K562 (cell line): ENCODE results near the gene TRMT2A. TPM values are rescaled to one million over a fixed set of nuclear protein-coding genes. Genes with fewer than 3 reads are reported as not detected.

Source experiments
- CAMTA2 ChIP-seq: fragments of 250-450 bp; sonication (Bioruptor Pico); conservative IDR thresholded peaks from 2 replicates; pipeline ENCODE4 v1.5.1; 2022
- CTBP1 ChIP-seq: fragments of 450-650 bp; IDR thresholded peaks from 2 replicates; pipeline ENCODE4 v1.6.1; 2016; ENCODE audit warnings: borderline replicate concordance
- GABPB2 ChIP-seq: fragments of 250-450 bp; sonication (Bioruptor Pico); conservative IDR thresholded peaks from 2 replicates; pipeline ENCODE4 v1.5.1; 2021; ENCODE audit warnings: mild to moderate bottlenecking
- GTF2F1 ChIP-seq: IDR thresholded peaks from 2 replicates; pipeline ENCODE4 v1.6.1; 2011; ENCODE audit warnings: low read depth, low read length, improper control_type of control experiment
- IRF1 ChIP-seq: sonication (generic); formaldehyde crosslinking; IDR thresholded peaks from 2 replicates; pipeline ENCODE4 v1.8.0; 2022; ENCODE audit warnings: missing genetic modification reagents, mild to moderate bottlenecking, borderline replicate concordance
- IRF2 ChIP-seq: sonication (generic); formaldehyde crosslinking; IDR thresholded peaks from 2 replicates; pipeline ENCODE4 v1.8.1; 2022; ENCODE audit warnings: mild to moderate bottlenecking, missing genetic modification reagents
- KDM1A ChIP-seq, 2 experiments: fragments of 450-650 bp; IDR thresholded peaks; 2 replicates each; pipeline ENCODE4 v1.6.1; 2016; ENCODE audit warnings: mild to moderate bottlenecking in 2 of 2
- MYC ChIP-seq, 2 experiments: fragments of 250-450 bp in 1 of 2; sonication (Bioruptor Pico) in 1 of 2; IDR thresholded peaks; 2 replicates each; pipeline versions ENCODE4 v1.5.1 to v1.6.1; 2012 to 2021; ENCODE audit warnings: low read depth in 2 of 2, borderline replicate concordance in 1 of 2, improper control_type of control experiment in 1 of 2, low read length in 1 of 2, mild to moderate bottlenecking in 1 of 2, moderate library complexity in 1 of 2
- RNF219 ChIP-seq: fragments of 250-450 bp; sonication (Bioruptor Pico); IDR thresholded peaks from 2 replicates; pipeline ENCODE4 v1.5.0; 2022; ENCODE audit warnings: mild to moderate bottlenecking
- STAT5A ChIP-seq: IDR thresholded peaks from 2 replicates; pipeline ENCODE4 v1.6.1; 2012; ENCODE audit warnings: low read length, inconsistent platforms, borderline replicate concordance
- TSHZ1 ChIP-seq: fragments of 250-450 bp; sonication (Bioruptor Pico); IDR thresholded peaks from 2 replicates; pipeline ENCODE4 v1.4.0; 2020; ENCODE audit warnings: mild to moderate bottlenecking, moderate library complexity
- ZFP36 ChIP-seq: fragments of 150-350 bp; IDR thresholded peaks from 2 replicates; pipeline ENCODE4 v1.6.1; 2018; ENCODE audit warnings: low read length, low read depth; ENCODE audit not compliant: partially characterized antibody
- ZHX1 ChIP-seq: fragments of 150-350 bp; conservative IDR thresholded peaks from 2 replicates; pipeline ENCODE4 v1.6.1; 2014; ENCODE audit warnings: low read length
- ZNF384 ChIP-seq: IDR thresholded peaks from 2 replicates; pipeline ENCODE4 v1.6.1; 2012; ENCODE audit warnings: low read depth, low read length, improper control_type of control experiment
- ZNF696 ChIP-seq: fragments of 250-450 bp; sonication (Bioruptor Pico); conservative IDR thresholded peaks from 2 replicates; pipeline ENCODE4 v1.4.0; 2020; ENCODE audit warnings: mild to moderate bottlenecking, moderate library complexity
- polyA plus RNA-seq, 8 experiments: library from polyadenylated mRNA; depleted of rRNA in 4 of 8; stranded (reverse) in 5 of 8; unstranded in 3 of 8; fragments of >200 nt; fragmentation: Nextera tagmentation in 2 of 8; fragmentation: Illumina TruSeq in 1 of 8; extraction: Ambion mirVana in 2 of 8; extraction: Trizol in 1 of 8; gene quantifications; 2 replicates each; pipeline versions ENCODE4 v1.2.1 to v1.2.3, GENCODE V29; 2011 to 2014; ENCODE audit warnings: inconsistent platforms in 1 of 8, missing spikeins in 1 of 8
- total RNA-seq, 7 experiments: library from RNA; depleted of rRNA in 6 of 7; stranded (reverse); fragments of >200 nt in 6 of 7; fragmentation: Illumina TruSeq in 2 of 7; extraction: Trizol in 2 of 7; gene quantifications; 2 replicates each; pipeline versions ENCODE4 v1.2.1 to v1.2.3, GENCODE V29; 2011 to 2021; ENCODE audit warnings: low replicate concordance in 1 of 7

The TRMT2A gene
- total and polyA plus RNA-seq, 9 of the 15 experiments (the other 6 are each of a cell fraction or from before 2014, with no cell fraction given): 1.6 to 265 (median 140) TPM

GRCh38 chr22:20156611-20157429, 39.8 kb upstream of the TRMT2A start (continued):
- TF ChIP-seq ZNF696 (CRISPR knock-in tag) (no peak), CTBP1 (peak; percentile 94), ZFP36 (peak; percentile 63), RNF219 (CRISPR knock-in tag) (0 out of 2 replicates have a peak, but pooled peaks have one; percentile 69), STAT5A (no peak), IRF2 (CRISPR knock-in tag) (peak; percentile 83; the same call in 1 of the 2 replicates), TSHZ1 (no peak), KDM1A (IDR thresholded peaks at IDR 0.05) (no peak), GTF2F1 (0 out of 2 replicates have a peak, but pooled peaks have one; percentile 75), MYC (IDR thresholded peaks at IDR 0.05; ENCODE audit: low read depth, low read length) (peak; percentile 77), MYC (CRISPR knock-in tag; IDR thresholded peaks at IDR 0.05; ENCODE audit: borderline replicate concordance, low read depth) (peak; percentile 67; the same call in 1 of the 2 replicates), GABPB2 (CRISPR knock-in tag) (peak; percentile 81; the same call in 1 of the 2 replicates), IRF1 (no peak), CAMTA2 (CRISPR knock-in tag) (0 out of 2 replicates have a peak, but pooled peaks have one; percentile 85), ZHX1 (no peak; the same call in 1 of the 2 replicates), ZNF384 (peak; percentile 58; the same call in 1 of the 2 replicates)
